ENCODE data around the gene STON2. TPM values are rescaled to one million over a fixed set of nuclear protein-coding genes. Genes with fewer than 3 reads are reported as not detected.
"Not testable (repeated sequence)": the region's sequence is repeated elsewhere in the genome, so short reads cannot be mapped to it uniquely, and the experiment has no call there.

STON2 gene
- total RNA-seq, 1 donor from 2014 or later, result 175 TPM

DNA sequence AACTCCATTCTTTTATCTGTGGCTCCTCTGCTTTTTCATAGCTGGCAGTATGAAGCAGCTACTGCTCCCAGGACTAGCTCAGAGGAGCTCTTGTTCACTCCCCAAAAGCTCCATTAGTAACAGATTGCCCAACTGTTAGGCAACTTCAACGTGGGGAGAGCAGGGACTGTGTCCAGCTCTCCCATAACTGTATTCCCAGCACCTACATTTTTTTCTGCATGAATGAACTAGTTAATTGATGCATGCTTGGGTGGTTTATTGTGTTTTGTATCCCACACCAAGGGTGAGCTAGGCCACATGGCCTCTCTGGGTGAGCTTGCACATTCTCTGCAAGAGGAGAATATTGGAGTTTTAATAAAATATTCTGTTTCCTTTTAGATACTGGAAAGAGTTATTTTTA lies 15.2 kb downstream of the STON2 start:
- DNase-seq (ENCODE audit: low read depth in 2 of 2), result no peak

DNA sequence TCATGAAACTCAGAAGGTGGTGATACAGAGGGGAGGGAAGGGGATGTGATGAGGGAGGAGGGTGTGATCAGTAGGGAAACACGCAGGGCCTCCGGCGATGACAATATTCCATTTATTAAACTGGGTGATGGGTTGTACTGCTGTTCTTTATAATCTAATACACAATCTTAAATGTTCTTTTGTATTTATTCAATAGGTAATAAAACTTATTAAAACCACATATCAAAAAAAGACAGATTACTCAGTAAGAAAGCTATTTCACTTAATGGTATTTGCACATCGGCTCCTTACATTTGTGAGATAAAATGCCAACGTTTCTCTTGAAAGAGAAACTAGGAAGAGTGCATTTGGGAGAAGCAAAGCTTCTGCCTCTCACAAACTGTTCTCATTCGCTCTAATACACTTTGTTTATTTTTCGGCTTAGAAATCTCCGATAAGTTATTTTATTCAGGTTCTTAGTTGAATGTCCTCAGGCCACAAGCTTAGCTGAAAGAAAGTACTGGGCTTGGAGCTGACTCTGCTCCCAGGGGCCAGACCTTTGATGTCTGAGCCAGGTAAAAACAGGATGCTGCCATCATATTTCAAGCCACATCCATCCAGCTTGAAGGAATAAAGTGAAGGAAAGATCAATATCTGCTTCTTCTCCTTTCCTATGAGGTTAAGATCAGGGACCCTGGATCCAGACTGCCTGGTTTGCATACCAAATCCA lies 17.5 kb downstream of the STON2 start:
- no peak for DNase-seq (ENCODE audit: low read depth in 2 of 2)

DNA sequence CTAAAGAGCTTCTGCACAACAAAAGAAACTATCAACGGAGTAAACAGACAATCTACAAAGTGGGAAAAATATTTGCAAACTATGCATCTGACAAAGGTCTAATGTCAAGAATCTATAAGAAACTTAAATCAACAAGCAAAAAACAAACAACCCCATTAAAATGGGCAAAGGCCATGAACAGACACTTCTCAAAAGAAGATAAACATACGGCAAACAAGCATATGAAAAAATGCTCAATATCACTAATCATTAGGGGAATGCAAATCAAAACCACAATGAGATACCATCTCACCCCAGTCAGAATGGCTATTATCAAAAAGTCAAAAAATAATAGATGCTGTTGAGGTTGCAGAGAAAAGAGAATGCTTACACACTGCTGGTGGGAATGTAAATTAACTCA lies 20.1 kb downstream of the STON2 start:
- not testable (repeated sequence) for DNase-seq (ENCODE audit: low read depth in 2 of 2)

DNA sequence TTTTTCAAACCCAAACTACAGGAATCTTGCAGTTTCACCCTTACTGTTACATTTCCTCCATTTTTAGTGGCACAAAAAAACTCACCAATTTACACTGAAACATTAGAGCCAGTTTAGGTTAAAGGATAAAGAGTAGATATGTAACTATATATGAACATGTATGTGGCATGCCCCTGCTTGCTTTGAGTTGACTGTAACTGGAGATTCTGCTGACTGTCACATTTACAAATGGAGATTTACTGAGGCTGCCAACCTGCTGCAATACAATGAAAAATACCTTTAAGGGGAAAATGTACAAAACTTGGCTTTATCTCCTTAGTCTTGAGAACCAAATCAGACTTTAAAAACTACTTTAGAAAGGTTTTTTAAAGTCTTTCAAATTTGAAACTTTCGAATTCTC lies 28.3 kb downstream of the STON2 start:
- DNase-seq (ENCODE audit: low read depth in 2 of 2), result no peak

GRCh38 chr14:81367563-81367962 lies 32.6 kb downstream of the STON2 start:
- no peak for DNase-seq (ENCODE audit: low read depth in 2 of 2)

GRCh38 chr14:81366884-81367283 lies 33.2 kb downstream of the STON2 start:
- DNase-seq (ENCODE audit: low read depth in 2 of 2), result no peak

GRCh38 chr14:81366214-81366613 lies 33.9 kb downstream of the STON2 start:
- no peak for DNase-seq (ENCODE audit: low read depth in 2 of 2)

GRCh38 chr14:81363746-81364378 lies 36.3 kb downstream of the STON2 start:
- DNase-seq (ENCODE audit: low read depth in 2 of 2), result peak in 1 of 2 donors; percentile 36

- no peak for DNase-seq (ENCODE audit: low read depth in 2 of 2)
These were observed 46.3 kb downstream of the STON2 start for GRCh38 chr14:81353691-81354323.

GRCh38 chr14:81352413-81352812 lies 47.7 kb downstream of the STON2 start:
- DNase-seq (ENCODE audit: low read depth in 2 of 2), result no peak

DNA sequence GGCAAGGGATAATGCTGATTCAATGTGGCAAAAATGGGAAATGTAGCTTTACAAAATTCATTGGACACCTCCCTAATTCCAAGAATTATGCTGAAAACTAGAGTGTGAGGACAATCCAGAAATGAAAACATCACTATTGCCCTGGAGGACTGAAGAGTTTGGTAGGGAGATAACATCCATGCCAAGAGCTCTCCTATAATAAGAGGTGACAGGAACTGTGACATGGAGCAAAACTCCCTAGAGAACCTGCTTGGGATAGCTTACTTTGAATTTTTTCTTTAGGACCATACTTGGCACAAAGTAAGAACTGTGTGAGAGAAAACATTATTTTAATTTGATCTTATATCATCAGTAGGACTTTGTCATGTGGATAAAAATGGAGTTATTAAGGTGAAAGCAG lies 48.9 kb downstream of the STON2 start:
- no peak for DNase-seq (ENCODE audit: low read depth in 2 of 2)

- no peak for DNase-seq (ENCODE audit: low read depth in 2 of 2)
These were observed 49.6 kb downstream of the STON2 start for GRCh38 chr14:81350344-81351130.

- DNase-seq (ENCODE audit: low read depth in 2 of 2), result no peak
These were observed 52.1 kb downstream of the STON2 start for GRCh38 chr14:81348061-81348460.

- DNase-seq (ENCODE audit: low read depth in 2 of 2), result no peak
These were observed 54.3 kb downstream of the STON2 start for GRCh38 chr14:81345781-81346180.

- no peak for DNase-seq (ENCODE audit: low read depth in 2 of 2)
These were observed 55.5 kb downstream of the STON2 start for GRCh38 chr14:81344481-81345160.

- DNase-seq (ENCODE audit: low read depth in 2 of 2), result peak in 1 of 2 donors; percentile 88
These were observed 56.4 kb downstream of the STON2 start for GRCh38 chr14:81343701-81344100.

DNA sequence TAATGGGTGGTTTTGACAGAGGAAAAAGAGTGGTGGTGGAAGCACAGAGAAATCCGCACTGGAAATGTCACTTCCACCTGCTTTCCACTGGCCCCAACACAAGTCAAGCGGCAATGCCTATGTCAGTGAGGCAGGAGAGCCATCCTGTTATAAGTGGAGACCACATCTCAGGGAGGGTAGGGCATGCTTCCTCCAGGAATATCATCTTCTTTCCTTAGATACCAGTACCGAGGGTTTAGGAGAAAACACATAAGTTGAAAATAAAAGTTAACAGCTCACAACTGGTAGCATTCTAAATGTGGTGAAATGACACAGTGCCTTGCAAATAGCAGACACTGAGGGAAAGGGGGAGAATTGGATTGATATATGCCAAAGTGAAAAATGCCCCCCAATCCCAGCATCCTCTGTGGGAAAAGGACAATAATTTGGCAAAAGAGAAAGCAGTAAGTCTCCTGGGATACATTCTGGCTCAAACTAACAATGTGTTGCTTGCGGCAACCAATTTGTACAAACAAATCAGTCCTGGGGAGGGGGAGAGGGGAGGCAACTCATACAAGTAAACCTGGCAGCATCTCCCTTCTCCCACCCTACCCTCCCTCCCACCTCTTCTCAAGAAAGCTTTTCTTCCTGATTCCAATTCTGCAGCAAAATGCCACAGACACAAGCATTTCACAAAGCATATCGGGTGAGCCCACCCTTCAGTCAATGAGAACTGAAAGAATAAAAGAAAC lies 57.1 kb downstream of the STON2 start:
- DNase-seq (ENCODE audit: low read depth in 2 of 2), result peak in 1 of 2 donors; percentile 65

DNA sequence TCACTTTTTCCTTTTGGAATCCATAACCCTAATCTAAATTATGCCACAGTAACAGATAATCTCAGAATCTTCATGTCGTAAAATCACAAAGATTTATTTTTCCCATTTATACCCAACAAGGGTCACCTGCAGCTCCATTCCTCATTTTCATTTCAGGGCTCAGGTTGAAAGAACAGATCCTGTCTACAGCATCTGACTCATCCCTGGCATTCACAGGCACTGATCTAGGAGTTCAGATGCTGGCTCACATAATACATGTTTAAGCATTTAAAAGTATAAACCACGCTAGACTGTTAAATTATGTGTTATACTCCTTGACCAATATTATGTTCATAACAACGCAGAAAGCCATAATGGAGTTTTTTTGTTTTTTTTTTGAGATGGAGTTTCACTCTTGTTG lies 58.3 kb downstream of the STON2 start:
- DNase-seq (ENCODE audit: low read depth in 2 of 2), result no peak

DNA sequence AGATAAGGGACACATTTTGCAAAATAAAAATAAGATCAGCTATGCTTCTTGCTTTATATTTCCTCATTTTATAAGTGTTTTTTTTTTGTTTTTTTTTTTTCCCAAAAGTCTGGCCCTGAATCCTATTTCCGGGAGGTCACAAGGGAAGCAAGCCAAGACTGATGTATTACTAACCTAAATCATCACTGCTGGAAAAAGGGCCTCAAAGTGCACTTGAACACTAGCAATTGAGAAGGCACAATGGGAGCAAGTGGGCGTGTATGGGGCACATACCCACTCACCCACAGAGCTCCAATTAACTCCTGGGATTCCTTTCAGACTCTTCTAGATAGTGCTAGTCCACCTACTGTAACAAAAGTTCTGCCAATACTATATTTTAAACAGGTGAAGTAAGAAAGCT lies 58.8 kb downstream of the STON2 start:
- peak in 1 of 2 donors; percentile 36 for DNase-seq (ENCODE audit: low read depth in 2 of 2)

GRCh38 chr14:81340201-81340600 lies 59.9 kb downstream of the STON2 start:
- no peak for DNase-seq (ENCODE audit: low read depth in 2 of 2)

- no peak for DNase-seq (ENCODE audit: low read depth in 2 of 2)
These were observed 63.1 kb downstream of the STON2 start for GRCh38 chr14:81337073-81337472.

Data from lung microvascular endothelial cell (primary cell).